Measurements from ENCODE around the gene MOB2.

DNA sequence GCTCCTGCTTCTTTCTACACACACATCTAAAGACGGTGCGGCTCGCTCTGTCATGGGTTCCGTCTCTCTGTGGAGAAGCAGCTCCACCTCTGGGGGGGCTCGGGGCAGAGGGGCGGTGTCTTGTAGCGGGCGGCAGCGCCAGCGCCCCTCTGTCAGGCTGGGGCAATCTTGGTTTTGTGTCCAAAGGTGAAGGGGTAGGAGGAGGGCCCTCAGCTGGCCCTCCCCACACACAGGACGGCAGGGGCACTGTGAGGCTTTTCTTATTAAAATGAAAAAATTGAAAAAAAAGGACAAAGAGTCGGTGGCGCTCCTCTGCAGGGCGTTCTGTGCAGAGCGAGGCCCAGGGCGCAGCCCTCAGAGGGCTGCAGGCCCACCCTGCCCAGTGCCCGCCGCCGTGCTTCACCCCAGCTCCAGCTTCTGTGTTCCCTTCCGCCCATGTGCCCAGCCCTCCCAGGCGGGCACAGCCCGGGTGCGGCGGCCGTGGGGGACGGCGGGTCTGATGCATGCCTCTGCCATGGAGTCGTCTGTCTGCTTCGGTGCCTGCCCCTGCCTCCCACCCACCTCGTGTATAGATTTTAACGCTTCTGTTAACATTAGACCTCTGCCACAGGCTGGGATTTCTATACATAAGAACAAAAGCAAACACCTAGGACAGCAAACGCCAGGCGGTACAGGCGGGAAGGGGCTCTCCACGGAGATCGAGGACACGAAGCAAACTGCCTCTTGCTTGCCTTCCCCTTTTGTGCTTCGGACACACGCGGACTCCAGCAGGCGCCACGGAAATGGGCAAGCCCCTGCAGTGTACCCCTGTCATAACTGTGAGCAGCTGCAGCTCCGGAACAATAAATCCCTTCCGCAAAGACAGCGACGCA lies 24.5 kb downstream of the MOB2 start:
- TF ChIP-seq, protein P1, sequence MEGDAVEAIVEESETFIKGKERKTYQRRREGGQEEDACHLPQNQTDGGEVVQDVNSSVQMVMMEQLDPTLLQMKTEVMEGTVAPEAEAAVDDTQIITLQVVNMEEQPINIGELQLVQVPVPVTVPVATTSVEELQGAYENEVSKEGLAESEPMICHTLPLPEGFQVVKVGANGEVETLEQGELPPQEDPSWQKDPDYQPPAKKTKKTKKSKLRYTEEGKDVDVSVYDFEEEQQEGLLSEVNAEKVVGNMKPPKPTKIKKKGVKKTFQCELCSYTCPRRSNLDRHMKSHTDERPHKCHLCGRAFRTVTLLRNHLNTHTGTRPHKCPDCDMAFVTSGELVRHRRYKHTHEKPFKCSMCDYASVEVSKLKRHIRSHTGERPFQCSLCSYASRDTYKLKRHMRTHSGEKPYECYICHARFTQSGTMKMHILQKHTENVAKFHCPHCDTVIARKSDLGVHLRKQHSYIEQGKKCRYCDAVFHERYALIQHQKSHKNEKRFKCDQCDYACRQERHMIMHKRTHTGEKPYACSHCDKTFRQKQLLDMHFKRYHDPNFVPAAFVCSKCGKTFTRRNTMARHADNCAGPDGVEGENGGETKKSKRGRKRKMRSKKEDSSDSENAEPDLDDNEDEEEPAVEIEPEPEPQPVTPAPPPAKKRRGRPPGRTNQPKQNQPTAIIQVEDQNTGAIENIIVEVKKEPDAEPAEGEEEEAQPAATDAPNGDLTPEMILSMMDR (IDR thresholded peaks at IDR 0.05): no peak
- TF ChIP-seq POLR2A (IDR thresholded peaks at IDR 0.05): no peak

Data from breast epithelium (tissue), 3 donors.